ENCODE results near the gene TSC1. TPM values are rescaled to one million over a fixed set of nuclear protein-coding genes. Genes with fewer than 3 reads are reported as not detected.
"Not testable (repeated sequence)": the region's sequence is repeated elsewhere in the genome, so short reads cannot be mapped to it uniquely, and the experiment has no call there.

Gene TSC1
- total RNA-seq (2014; rRNA removed; shearing (Covaris generic)), result 22.4 and 33.0 TPM in 2 replicates
- polyA plus RNA-seq (2016; fragmentation: Nextera tagmentation; extraction: Ambion mirVana), result 18.8 and 19.6 TPM in 2 replicates

GRCh38 chr9:132944294-132945185 is at the start of gene TSC1:
Gene TSC1, minus strand, starts transcription at chr9:132944616. Its CDS starts 15,744 bp downstream, at chr9:132928872.
- TF ChIP-seq EZH2phosphoT487 (IDR thresholded peaks at IDR 0.05; ENCODE audit: insufficient read depth, low read depth) (no peak), EZH2 (IDR thresholded peaks at IDR 0.05; ENCODE audit: insufficient read depth, poor library complexity, severe bottlenecking) (no peak)

GRCh38 chr9:132993511-132993939 is 49.1 kb upstream of the TSC1 start:
- H3K9me3 ChIP-seq (ENCODE audit: low read depth), result no peaks in the 10 kb centered on the region
- no peaks in the 10 kb centered on the region for H3K9me2 ChIP-seq (ENCODE audit: insufficient read depth)
- in situ Hi-C loops (cut with MboI), result no loop called here
- H3K27me3 ChIP-seq (replicated peaks; ENCODE audit: insufficient read depth), result peaks cover 25% of the 10 kb centered on the region
- no peaks in the 10 kb centered on the region for H4K20me1 ChIP-seq (ENCODE audit: insufficient read depth)
- no peaks in the 10 kb centered on the region for H3F3A ChIP-seq (ENCODE audit: insufficient read depth)
- no peak for TF ChIP-seq EZH2 (IDR thresholded peaks at IDR 0.05; ENCODE audit: insufficient read depth, poor library complexity, severe bottlenecking)
- TF ChIP-seq EZH2phosphoT487 (IDR thresholded peaks at IDR 0.05; ENCODE audit: insufficient read depth, low read depth), result no peak
- DNase-seq, result no peak
- no peaks in the 10 kb centered on the region for H3K79me2 ChIP-seq (ENCODE audit: insufficient read depth)
- no peaks in the 10 kb centered on the region for H3K36me3 ChIP-seq (ENCODE audit: low read depth)
- H3K9ac ChIP-seq, result no peak overlapping the region
- H3K4me2 ChIP-seq (ENCODE audit: unreplicated experiment), result no peak overlapping the region
- no peak overlapping the region for H3K27ac ChIP-seq
- 76 to 80% methylated on average over 14 of the region's 14 CpGs for WGBS, 2 experiments (ENCODE audit: low coverage in 1 of 2, low lambda C conversion rate in 2 of 2, missing lambda C conversion rate in 2 of 2)
- no peak overlapping the region for H3K4me3 ChIP-seq
- no peaks in the 10 kb centered on the region for H3K4me1 ChIP-seq (ENCODE audit: insufficient read depth)
- H2AFZ ChIP-seq, result no peak overlapping the region

More at GRCh38 chr9:132944294-132945185, at the start of gene TSC1:
- no peaks in the 10 kb centered on the region for H3K9me3 ChIP-seq (ENCODE audit: low read depth)
- H3K27me3 ChIP-seq (replicated peaks; ENCODE audit: insufficient read depth), result no peaks in the 10 kb centered on the region
- in situ Hi-C loops (cut with MboI), result no loop called here
- peak within 1 kb of the TSS; percentile 87 for H2AFZ ChIP-seq
- no peaks in the 10 kb centered on the region for H3K9me2 ChIP-seq (ENCODE audit: insufficient read depth)
- peak; percentile 98 for DNase-seq
- H3K9ac ChIP-seq, result peak within 1 kb of the TSS; percentile 98
- H3K79me2 ChIP-seq (ENCODE audit: insufficient read depth), result peaks cover 49% of the 10 kb centered on the region
- peaks cover 21% of the 10 kb centered on the region for H3K4me1 ChIP-seq (ENCODE audit: insufficient read depth)
- H3K27ac ChIP-seq, result peak within 1 kb of the TSS; percentile 97
- H4K20me1 ChIP-seq (ENCODE audit: insufficient read depth), result no peaks in the 10 kb centered on the region
- H3F3A ChIP-seq (ENCODE audit: insufficient read depth), result no peaks in the 10 kb centered on the region
- H3K4me2 ChIP-seq (ENCODE audit: unreplicated experiment), result peak within 1 kb of the TSS; percentile 83
- WGBS, 2 experiments (ENCODE audit: low coverage in 1 of 2, low lambda C conversion rate in 2 of 2, missing lambda C conversion rate in 2 of 2), result 1% methylated on average over 37 to 72 of the region's 72 CpGs
- peak within 1 kb of the TSS; percentile 98 for H3K4me3 ChIP-seq
- no peaks in the 10 kb centered on the region for H3K36me3 ChIP-seq (ENCODE audit: low read depth)

GRCh38 chr9:132991351-132992300 is 47.2 kb upstream of the TSC1 start:
- no peaks in the 10 kb centered on the region for H3K36me3 ChIP-seq (ENCODE audit: low read depth)
- no peak overlapping the region for H3K4me3 ChIP-seq
- H3K79me2 ChIP-seq (ENCODE audit: insufficient read depth), result no peaks in the 10 kb centered on the region
- no peaks in the 10 kb centered on the region for H3K9me3 ChIP-seq (ENCODE audit: low read depth)
- in situ Hi-C loops (cut with MboI), result no loop called here
- 20 to 24% methylated on average over 16 of the region's 16 CpGs for WGBS, 2 experiments (ENCODE audit: low coverage in 1 of 2, low lambda C conversion rate in 2 of 2, missing lambda C conversion rate in 2 of 2)
- no peaks in the 10 kb centered on the region for H3F3A ChIP-seq (ENCODE audit: insufficient read depth)
- H3K9ac ChIP-seq, result no peak overlapping the region
- no peak for TF ChIP-seq EZH2 (IDR thresholded peaks at IDR 0.05; ENCODE audit: insufficient read depth, poor library complexity, severe bottlenecking)
- TF ChIP-seq EZH2phosphoT487 (IDR thresholded peaks at IDR 0.05; ENCODE audit: insufficient read depth, low read depth), result no peak
- no peak for DNase-seq
- no peak overlapping the region for H2AFZ ChIP-seq
- H3K27me3 ChIP-seq (replicated peaks; ENCODE audit: insufficient read depth), result peaks cover 25% of the 10 kb centered on the region
- no peaks in the 10 kb centered on the region for H4K20me1 ChIP-seq (ENCODE audit: insufficient read depth)
- no peak overlapping the region for H3K4me2 ChIP-seq (ENCODE audit: unreplicated experiment)
- no peak overlapping the region for H3K27ac ChIP-seq
- peaks cover 3% of the 10 kb centered on the region; the same call in 1 of the 2 replicates for H3K4me1 ChIP-seq (ENCODE audit: insufficient read depth)
- H3K9me2 ChIP-seq (ENCODE audit: insufficient read depth), result no peaks in the 10 kb centered on the region

- Histone ChIP-seq H4K20me1 (ENCODE audit: insufficient read depth) (no peaks in the 10 kb centered on the region), H3K36me3 (ENCODE audit: low read depth) (no peaks in the 10 kb centered on the region), H3K4me2 (ENCODE audit: unreplicated experiment) (no peak overlapping the region), H3F3A (ENCODE audit: insufficient read depth) (no peaks in the 10 kb centered on the region), H3K9me3 (ENCODE audit: low read depth) (no peaks in the 10 kb centered on the region), H3K9ac (no peak overlapping the region), H3K4me3 (no peak overlapping the region), H3K9me2 (ENCODE audit: insufficient read depth) (no peaks in the 10 kb centered on the region), H3K4me1 (ENCODE audit: insufficient read depth) (peaks cover 4% of the 10 kb centered on the region; the same call in 1 of the 2 replicates), H2AFZ (no peak overlapping the region), H3K27ac (no peak overlapping the region), H3K79me2 (ENCODE audit: insufficient read depth) (no peaks in the 10 kb centered on the region), H3K27me3 (replicated peaks; ENCODE audit: insufficient read depth) (peaks cover 30% of the 10 kb centered on the region)
- no peak for DNase-seq
- 83 to 90% methylated on average over 14 of the region's 14 CpGs for WGBS, 2 experiments (ENCODE audit: low coverage in 1 of 2, low lambda C conversion rate in 2 of 2, missing lambda C conversion rate in 2 of 2)
- in situ Hi-C loops (cut with MboI), result no loop called here
- TF ChIP-seq EZH2phosphoT487 (IDR thresholded peaks at IDR 0.05; ENCODE audit: insufficient read depth, low read depth), result no peak
- no peak for TF ChIP-seq EZH2 (IDR thresholded peaks at IDR 0.05; ENCODE audit: insufficient read depth, poor library complexity, severe bottlenecking)
Measured at GRCh38 chr9:132990781-132991180, 46.4 kb upstream of the TSC1 start.

GRCh38 chr9:132989998-132990557 is 45.7 kb upstream of the TSC1 start:
- H3K36me3 ChIP-seq (ENCODE audit: low read depth); in situ Hi-C loops (cut with MboI); H3K79me2 ChIP-seq (ENCODE audit: insufficient read depth); H3K4me1 ChIP-seq (ENCODE audit: insufficient read depth); H3K4me3 ChIP-seq; H4K20me1 ChIP-seq (ENCODE audit: insufficient read depth); H3F3A ChIP-seq (ENCODE audit: insufficient read depth); H3K9me3 ChIP-seq (ENCODE audit: low read depth); H2AFZ ChIP-seq; H3K9me2 ChIP-seq (ENCODE audit: insufficient read depth); H3K27ac ChIP-seq; H3K9ac ChIP-seq; H3K4me2 ChIP-seq (ENCODE audit: unreplicated experiment): not testable (repeated sequence)
- WGBS, 2 experiments (ENCODE audit: low coverage in 1 of 2, low lambda C conversion rate in 2 of 2, missing lambda C conversion rate in 2 of 2), result 58 to 65% methylated on average over 4 of the region's 4 CpGs
- peak; percentile 62 for DNase-seq
- peaks cover 36% of the 10 kb centered on the region for H3K27me3 ChIP-seq (replicated peaks; ENCODE audit: insufficient read depth)

Data from GM23248 (cell line).